ACC112 (cell line): ENCODE measurements around the gene PRR15L.
A peak's percentile ranks its signal among the peaks of the same experiment; 100 is the strongest.

ENCODE experiments used
- H2AFZ ChIP-seq: fragments of 200-600 bp; sonication (generic); one replicate; pipeline ENCODE4 v1.6.0; 2017; ENCODE audit warnings: antibody characterized with exemption, low read length; ENCODE audit not compliant: unreplicated experiment
- H3K27ac ChIP-seq: fragments of 200-600 bp; sonication (generic); 2 replicates; pipeline ENCODE4 v1.5.1; 2014; ENCODE audit warnings: low read depth, mild to moderate bottlenecking, antibody characterized with exemption, low read length, moderate library complexity
- H3K27me3 ChIP-seq: fragments of 200-600 bp; sonication (generic); 2 replicates; pipeline ENCODE4 v1.6.1; 2014; ENCODE audit warnings: mild to moderate bottlenecking, antibody characterized with exemption, low read length, moderate library complexity, mixed read lengths; ENCODE audit not compliant: insufficient read depth
- H3K36me3 ChIP-seq: fragments of 200-600 bp; sonication (generic); 2 replicates; pipeline ENCODE4 v1.6.1; 2016; ENCODE audit warnings: mild to moderate bottlenecking, antibody characterized with exemption, low read length, moderate library complexity, mixed read lengths; ENCODE audit not compliant: insufficient read depth
- H3K4me1 ChIP-seq: fragments of 200-600 bp; sonication (generic); one replicate; pipeline ENCODE4 v1.6.1; 2016; ENCODE audit warnings: low read length, mixed read lengths; ENCODE audit not compliant: insufficient read depth, unreplicated experiment, control insufficient read depth
- H3K4me3 ChIP-seq: fragments of 200-600 bp; sonication (generic); 2 replicates; pipeline ENCODE4 v1.5.1; 2014; ENCODE audit warnings: mild to moderate bottlenecking, low read depth, low read length
- H3K79me2 ChIP-seq: fragments of 200-600 bp; sonication (generic); one replicate; pipeline ENCODE4 v1.6.0; 2016; ENCODE audit warnings: low read length; ENCODE audit not compliant: control insufficient read depth, unreplicated experiment, insufficient read depth

The PRR15L gene

DNA sequence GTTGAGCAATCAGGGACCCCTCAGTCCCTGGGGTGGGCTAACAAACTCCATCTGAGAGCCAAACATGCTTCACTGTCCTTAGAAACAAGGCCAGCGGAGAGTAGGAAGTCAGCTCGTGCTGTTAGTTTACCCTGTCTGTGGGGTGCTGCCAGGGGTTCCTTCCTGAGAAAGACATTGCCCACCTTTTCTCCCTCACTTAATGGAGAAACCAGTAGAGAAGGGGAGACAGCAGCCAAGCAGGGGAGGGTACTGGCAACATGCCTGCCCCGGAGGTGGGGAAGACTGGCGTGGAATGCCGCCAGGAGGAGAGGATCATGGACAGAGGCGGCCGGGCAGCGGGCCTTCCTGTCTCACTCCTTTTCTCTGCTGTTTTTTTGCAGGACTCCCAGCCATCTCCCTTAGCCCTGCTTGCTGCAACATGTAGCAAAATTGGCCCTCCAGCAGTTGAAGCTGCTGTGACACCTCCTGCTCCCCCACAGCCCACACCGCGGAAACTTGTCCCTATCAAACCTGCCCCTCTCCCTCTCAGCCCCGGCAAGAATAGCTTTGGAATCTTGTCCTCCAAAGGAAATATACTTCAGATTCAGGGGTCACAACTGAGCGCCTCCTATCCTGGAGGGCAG is 41.8 kb downstream of the PRR15L start:
- H3K27me3 ChIP-seq, result no peaks in the 10 kb centered on the region
- peaks cover 11% of the 10 kb centered on the region for H3K4me1 ChIP-seq
- no peak overlapping the region for H3K4me3 ChIP-seq
- H3K27ac ChIP-seq, result no peak overlapping the region
- no peaks in the 10 kb centered on the region for H3K79me2 ChIP-seq
- no peaks in the 10 kb centered on the region for H3K36me3 ChIP-seq
- H2AFZ ChIP-seq, result no peak overlapping the region

DNA sequence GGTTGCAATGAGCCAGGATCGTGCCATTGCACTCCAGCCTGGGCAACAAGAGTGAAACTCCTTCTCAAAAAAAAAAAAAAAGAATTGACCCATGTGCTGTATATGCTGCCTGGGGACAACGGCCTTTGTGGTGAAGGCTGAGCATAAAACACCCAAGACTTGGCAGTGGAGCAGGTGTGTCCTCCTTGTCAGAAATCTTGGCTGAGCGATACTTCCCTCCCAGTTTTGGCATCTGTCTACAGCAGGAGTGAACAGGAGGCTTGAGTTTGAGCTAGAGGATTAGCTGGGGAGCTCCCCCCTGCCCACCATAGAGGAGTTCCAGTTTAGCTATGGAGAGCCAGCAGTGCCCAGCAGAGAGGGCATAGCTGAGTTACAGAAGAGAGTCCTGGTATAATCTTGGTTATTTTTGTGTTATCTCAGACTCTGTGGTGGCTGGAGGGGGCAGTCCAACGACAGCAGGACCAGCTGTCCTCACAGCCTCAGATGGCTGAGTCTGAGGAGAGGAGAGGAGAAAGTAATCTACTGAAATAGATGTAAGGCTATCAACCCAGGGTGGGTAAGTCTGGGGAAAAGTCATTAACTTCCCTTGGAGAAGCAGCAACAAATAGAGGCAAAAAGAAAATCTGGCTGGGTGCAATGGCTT is 43.3 kb downstream of the PRR15L start:
- Histone ChIP-seq H3K79me2 (no peaks in the 10 kb centered on the region), H3K27ac (no peak overlapping the region), H3K27me3 (no peaks in the 10 kb centered on the region), H3K36me3 (no peaks in the 10 kb centered on the region), H3K4me1 (peaks cover 11% of the 10 kb centered on the region), H2AFZ (no peak overlapping the region), H3K4me3 (no peak overlapping the region)

DNA sequence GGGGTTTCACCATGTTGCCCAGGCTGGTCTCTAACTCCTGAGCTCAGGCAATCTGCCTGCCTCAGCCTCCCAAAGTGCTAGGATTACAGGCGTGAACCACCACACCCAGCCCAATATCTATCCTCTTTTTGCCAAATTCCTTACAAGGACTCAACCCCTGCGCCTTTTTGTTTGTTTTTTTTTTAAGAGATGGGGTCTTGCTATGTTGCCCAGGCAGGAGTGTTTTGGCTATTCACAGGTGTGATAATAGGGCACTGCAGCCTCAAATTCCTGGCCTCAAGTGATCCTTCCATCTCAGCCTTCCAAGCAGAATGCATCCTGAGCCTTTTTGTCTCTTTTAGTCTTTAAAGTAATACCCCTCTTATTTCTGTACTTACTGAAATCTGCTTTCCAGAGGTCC is 44.6 kb downstream of the PRR15L start:
- Histone ChIP-seq H3K36me3 (no peaks in the 10 kb centered on the region), H3K4me3 (no peak overlapping the region), H3K79me2 (no peaks in the 10 kb centered on the region), H3K27me3 (no peaks in the 10 kb centered on the region), H3K27ac (no peak overlapping the region), H2AFZ (no peak overlapping the region), H3K4me1 (peaks cover 8% of the 10 kb centered on the region)

DNA sequence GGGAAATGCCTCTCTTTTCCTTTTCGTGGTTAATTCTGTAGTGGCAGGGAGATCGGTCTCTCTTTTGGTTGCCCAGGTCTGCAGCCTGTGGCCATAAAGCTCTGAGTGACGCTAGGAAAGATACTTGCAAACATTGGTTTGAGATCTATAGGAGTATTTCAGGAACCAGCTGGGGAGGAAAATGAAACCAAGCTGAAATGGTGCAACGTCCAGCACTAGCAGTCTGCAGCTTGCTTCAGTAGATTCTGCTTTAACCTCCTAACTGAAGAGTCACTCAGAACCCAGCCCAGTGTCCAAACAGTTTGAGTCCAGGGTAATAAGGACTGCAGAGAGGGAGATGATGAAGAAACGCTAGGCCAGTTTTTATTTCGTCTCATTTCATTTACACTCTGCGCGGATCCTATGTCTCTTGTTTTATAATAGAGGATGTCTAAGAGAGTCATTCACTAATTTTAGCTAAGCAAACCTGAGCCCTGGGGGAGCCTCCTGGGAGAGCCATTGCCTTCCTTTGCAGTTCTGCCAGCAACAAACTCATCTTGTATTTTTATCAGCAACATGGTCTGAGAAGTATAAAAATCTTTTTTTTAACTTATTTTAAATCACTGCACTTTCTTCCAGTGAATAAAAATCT is 49.6 kb downstream of the PRR15L start:
- no peaks in the 10 kb centered on the region for H3K27me3 ChIP-seq
- H3K4me1 ChIP-seq, result peaks cover 9% of the 10 kb centered on the region
- no peak overlapping the region for H3K27ac ChIP-seq
- H2AFZ ChIP-seq, result no peak overlapping the region
- H3K79me2 ChIP-seq, result peaks cover 3% of the 10 kb centered on the region
- H3K36me3 ChIP-seq, result no peaks in the 10 kb centered on the region
- peak overlapping the region; percentile 61 for H3K4me3 ChIP-seq

DNA sequence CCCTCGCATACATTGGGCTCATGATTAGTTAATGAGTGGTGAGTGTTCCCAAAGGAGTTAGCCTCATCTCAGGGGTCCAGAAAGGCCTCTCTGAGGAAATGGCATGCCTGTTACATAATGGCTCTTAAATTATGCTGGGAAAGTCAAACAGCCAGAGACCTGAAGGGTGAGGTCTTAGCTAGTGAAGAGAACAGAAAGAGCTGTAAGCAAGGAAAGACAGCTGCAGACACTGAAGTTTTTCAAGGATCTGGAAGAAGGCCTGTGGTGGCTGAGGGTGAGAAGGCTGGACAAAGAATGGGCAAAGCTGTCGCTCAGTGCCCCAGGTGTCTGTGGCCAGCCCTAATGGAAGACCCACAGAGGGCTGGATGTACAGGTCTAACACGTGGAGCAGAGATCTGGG is 51.2 kb downstream of the PRR15L start:
- Histone ChIP-seq H3K4me3 (no peak overlapping the region), H3K79me2 (peaks cover 3% of the 10 kb centered on the region), H3K4me1 (peaks cover 9% of the 10 kb centered on the region), H3K36me3 (no peaks in the 10 kb centered on the region), H3K27me3 (no peaks in the 10 kb centered on the region), H2AFZ (no peak overlapping the region), H3K27ac (no peak overlapping the region)

DNA sequence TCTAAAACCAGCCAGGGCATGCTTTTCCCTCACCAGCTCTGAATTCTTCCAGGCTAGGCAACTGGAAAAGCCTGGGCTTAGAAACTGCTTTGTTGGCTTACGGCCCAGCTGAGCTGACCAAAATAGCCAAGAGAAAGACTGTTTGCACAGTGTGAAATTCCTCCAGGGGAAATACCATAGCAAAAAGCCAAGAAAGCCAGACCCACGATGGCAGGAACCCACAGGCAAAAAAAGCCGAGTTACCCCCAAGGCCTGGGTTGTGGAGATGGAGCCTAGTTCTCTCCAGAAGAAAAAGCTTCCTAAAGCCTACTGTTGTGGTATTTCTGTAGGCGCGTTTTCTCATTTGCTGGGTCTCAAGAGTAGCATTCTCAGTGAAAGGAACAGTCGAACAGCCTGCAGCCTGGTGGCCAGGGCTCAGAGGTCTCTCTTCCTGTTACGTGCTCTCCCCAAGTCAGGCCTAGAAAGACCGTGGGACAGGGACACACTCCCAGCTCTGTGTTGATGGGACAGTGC is 52.4 kb downstream of the PRR15L start:
- no peak overlapping the region for H2AFZ ChIP-seq
- H3K27me3 ChIP-seq, result no peaks in the 10 kb centered on the region
- H3K4me1 ChIP-seq, result peaks cover 9% of the 10 kb centered on the region
- no peak overlapping the region for H3K4me3 ChIP-seq
- no peaks in the 10 kb centered on the region for H3K36me3 ChIP-seq
- peaks cover 3% of the 10 kb centered on the region for H3K79me2 ChIP-seq
- H3K27ac ChIP-seq, result no peak overlapping the region

DNA sequence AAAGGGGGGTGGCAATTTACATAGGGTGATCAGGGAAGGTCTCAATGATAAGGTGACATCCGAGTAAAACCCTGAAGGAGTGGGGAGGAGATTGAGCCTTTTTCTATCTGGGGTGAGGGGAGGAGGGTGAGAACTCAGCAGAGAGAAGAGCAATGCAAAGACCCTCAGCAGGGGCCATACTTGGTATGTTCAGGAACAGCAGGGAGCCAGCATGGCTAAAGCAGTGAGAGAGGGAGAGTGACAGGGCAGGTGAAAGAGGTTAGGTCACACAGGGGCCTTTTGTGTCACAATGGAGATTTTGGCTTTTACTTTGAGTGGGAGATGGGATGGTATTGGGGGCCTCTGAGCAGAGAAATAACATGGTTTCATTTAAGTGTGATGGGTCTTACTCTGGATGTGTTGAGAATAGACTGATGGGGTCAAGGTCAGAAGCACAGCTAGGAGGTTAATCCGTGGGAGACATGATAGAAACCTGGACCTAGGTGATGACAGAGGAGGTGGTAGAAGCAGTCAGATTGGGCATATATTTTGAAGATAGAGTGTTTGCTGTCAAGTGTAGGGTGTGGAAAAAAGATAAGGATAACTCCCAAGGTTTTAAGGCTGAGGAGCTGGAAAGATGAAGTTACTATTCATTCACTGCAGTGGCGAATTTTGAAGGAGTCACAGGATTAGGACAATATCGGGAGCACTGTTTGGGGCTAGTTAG is 55.5 kb downstream of the PRR15L start:
- H2AFZ ChIP-seq, result no peak overlapping the region
- no peak overlapping the region for H3K27ac ChIP-seq
- H3K4me1 ChIP-seq, result peaks cover 12% of the 10 kb centered on the region
- H3K36me3 ChIP-seq, result no peaks in the 10 kb centered on the region
- peaks cover 10% of the 10 kb centered on the region for H3K79me2 ChIP-seq
- H3K27me3 ChIP-seq, result no peaks in the 10 kb centered on the region
- H3K4me3 ChIP-seq, result no peak overlapping the region
